Sigmoid colon (tissue), 7 donors: ENCODE data around the gene UCN2. TPM values are rescaled to one million over a fixed set of nuclear protein-coding genes. Genes with fewer than 3 reads are reported as not detected.

Experiments used
- DNase-seq: peaks from one replicate; pipeline ENCODE4 v3.0.0-alpha.2; 2019
- H3K27ac ChIP-seq, 4 donors: fragments of 200-600 bp; sonication (generic); one replicate each; pipeline ENCODE4 v1.5.1; 2016 to 2019; ENCODE audit warnings: mild to moderate bottlenecking in 1 of 4
- H3K27me3 ChIP-seq, 3 donors: fragments of 200-600 bp; sonication (generic); one replicate each; pipeline ENCODE4 v1.5.1; 2019; ENCODE audit warnings: mild to moderate bottlenecking in 1 of 3
- H3K36me3 ChIP-seq, 4 donors: fragments of 200-600 bp; sonication (generic); one replicate each; pipeline ENCODE4 v1.5.1; 2016 to 2019
- H3K4me1 ChIP-seq, 4 donors: fragments of 200-600 bp; sonication (generic); one replicate each; pipeline ENCODE4 v1.5.1; 2017 to 2019
- H3K4me3 ChIP-seq, 4 donors: fragments of 200-600 bp; sonication (generic); one replicate each; pipeline ENCODE4 v1.5.1; 2017 to 2019; ENCODE audit warnings: mild to moderate bottlenecking in 2 of 4, moderate library complexity in 1 of 4
- H3K9me3 ChIP-seq, 4 donors: fragments of 200-600 bp in 3 of 4; sonication (generic) in 3 of 4; one replicate each; pipeline versions ENCODE4 v1.5.1 to v1.6.1; 2013 to 2019
- EP300 ChIP-seq, 4 donors: sonication (generic); formaldehyde crosslinking; IDR thresholded peaks; one replicate each; pipeline ENCODE4 v1.6.1; 2017; ENCODE audit warnings: antibody characterized with exemption in 4 of 4
- POLR2A ChIP-seq, 2 donors: fragments of 450-650 bp; IDR thresholded peaks; one replicate each; pipeline ENCODE4 v1.6.1; 2016; ENCODE audit warnings: antibody characterized with exemption in 2 of 2, mild to moderate bottlenecking in 2 of 2, moderate library complexity in 2 of 2
- POLR2AphosphoS5 ChIP-seq, 4 donors: sonication (generic); formaldehyde crosslinking; IDR thresholded peaks; one replicate each; pipeline ENCODE4 v1.6.1; 2017; ENCODE audit warnings: antibody characterized with exemption in 4 of 4
- WGBS, 2 donors: extraction: QIAGEN DNeasy Blood & Tissue Kit; methylation state at CpG; one replicate each; pipeline ENCODE4 v1.1.7; 2013; 5-methylcytosine and 5-hydroxymethylcytosine counted together
- intact Hi-C: fragments of 100-400 bp; cut with DNase I; formaldehyde crosslinking; loops from one replicate; pipeline ENCODE4 v1.15.1; 2023
- polyA plus RNA-seq, 3 donors: library from polyadenylated mRNA; stranded (reverse); fragments of 200-250 nt; gene quantifications; one replicate each; pipeline ENCODE4 v1.2.3, GENCODE V29; 2013
- total RNA-seq, 4 donors: library from RNA; depleted of rRNA; stranded (reverse); fragments of >200 nt; gene quantifications; one replicate each; pipeline ENCODE4 v1.1.0, GENCODE V29; 2016
- TF ChIP-seq, protein P1 (sequence below), 4 experiments: fragments of 450-650 bp in 3 of 4; fragments of 200-600 bp in 1 of 4; IDR thresholded peaks; one replicate each; pipeline ENCODE4 v1.5.1; 2016 to 2019; ENCODE audit warnings: antibody characterized with exemption in 4 of 4, mild to moderate bottlenecking in 3 of 4, moderate library complexity in 2 of 4
- donor health status: healthy with polysubstance abuse.
- donor health status: Bipolar disorder and iron deficiency.
- donor health status: healthy.

UCN2 gene
- total and polyA plus RNA-seq, 7 donors, result 0.10 TPM; not detected in 6

DNA sequence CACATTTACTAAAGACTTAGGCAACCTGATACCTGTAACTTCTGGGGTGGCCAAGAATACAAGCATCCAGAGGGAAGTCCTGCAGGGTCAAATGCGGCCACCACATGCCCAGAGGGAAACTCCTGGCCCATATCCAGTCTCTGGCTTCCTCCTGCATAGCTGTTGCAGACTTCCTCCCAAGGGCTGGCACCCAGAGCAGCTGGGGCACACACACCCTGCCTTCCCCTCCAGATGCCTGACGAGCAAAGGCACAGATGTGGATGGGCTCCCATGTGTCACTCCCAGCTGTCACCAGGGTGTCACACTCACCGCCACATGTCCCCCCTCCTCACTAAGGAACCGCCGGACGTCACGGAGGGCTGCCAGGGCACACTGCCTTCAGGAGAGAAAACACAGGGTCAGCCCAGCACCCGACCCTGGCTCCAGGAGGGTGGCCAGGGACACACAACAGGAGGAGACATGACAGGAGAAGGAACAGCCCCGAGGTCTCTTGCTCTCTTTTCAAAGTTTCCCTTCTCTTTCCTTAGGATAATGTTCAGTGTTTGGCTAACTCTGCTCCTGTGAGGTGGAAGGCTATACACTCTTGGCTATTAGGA is 20.2 kb downstream of the UCN2 start:
- Histone ChIP-seq H3K4me3 (no peak overlapping the region), H3K27ac (no peak overlapping the region), H3K27me3 (no peaks in the 10 kb centered on the region), H3K9me3 (no peaks in the 10 kb centered on the region), H3K36me3 (peaks cover 0 to 7% (median 0%) of the 10 kb centered on the region in 4 donors), H3K4me1 (no peaks in the 10 kb centered on the region)
- TF ChIP-seq EP300 (IDR thresholded peaks at IDR 0.05), result no peak
- TF ChIP-seq, protein P1, sequence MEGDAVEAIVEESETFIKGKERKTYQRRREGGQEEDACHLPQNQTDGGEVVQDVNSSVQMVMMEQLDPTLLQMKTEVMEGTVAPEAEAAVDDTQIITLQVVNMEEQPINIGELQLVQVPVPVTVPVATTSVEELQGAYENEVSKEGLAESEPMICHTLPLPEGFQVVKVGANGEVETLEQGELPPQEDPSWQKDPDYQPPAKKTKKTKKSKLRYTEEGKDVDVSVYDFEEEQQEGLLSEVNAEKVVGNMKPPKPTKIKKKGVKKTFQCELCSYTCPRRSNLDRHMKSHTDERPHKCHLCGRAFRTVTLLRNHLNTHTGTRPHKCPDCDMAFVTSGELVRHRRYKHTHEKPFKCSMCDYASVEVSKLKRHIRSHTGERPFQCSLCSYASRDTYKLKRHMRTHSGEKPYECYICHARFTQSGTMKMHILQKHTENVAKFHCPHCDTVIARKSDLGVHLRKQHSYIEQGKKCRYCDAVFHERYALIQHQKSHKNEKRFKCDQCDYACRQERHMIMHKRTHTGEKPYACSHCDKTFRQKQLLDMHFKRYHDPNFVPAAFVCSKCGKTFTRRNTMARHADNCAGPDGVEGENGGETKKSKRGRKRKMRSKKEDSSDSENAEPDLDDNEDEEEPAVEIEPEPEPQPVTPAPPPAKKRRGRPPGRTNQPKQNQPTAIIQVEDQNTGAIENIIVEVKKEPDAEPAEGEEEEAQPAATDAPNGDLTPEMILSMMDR (IDR thresholded peaks at IDR 0.05), result no peak
- peak in 2 of 4 donors; percentile 43 to 45 for TF ChIP-seq POLR2AphosphoS5 (IDR thresholded peaks at IDR 0.05)
- TF ChIP-seq POLR2A (IDR thresholded peaks at IDR 0.05), result no peak
- intact Hi-C loops, result no loop called here
- WGBS, 2 donors, result 61 to 80% methylated on average over 9 of the region's 9 CpGs
- DNase-seq, result peak; percentile 77

DNA sequence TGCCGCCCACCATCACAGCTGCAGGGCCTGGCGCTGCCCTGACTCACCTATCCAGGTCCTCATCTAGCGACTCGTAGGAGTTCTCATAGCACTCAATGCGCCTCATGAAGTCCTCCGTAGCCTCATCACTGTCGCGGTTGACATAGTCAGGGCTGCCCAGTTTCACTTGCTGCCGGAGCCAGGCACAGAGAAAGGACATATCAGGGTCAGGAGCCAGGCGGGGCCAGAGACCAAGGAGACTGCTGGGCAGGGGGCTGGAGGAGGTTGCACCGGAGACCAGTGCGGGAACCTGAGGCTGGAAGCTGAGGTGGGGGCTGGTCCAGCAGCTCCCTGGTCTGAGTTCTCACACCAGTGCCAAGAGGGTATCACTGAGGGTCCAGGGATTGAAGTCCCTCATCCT is 25.1 kb downstream of the UCN2 start:
- no peak overlapping the region for H3K27ac ChIP-seq
- intact Hi-C loops, result no loop called here
- no peaks in the 10 kb centered on the region for H3K9me3 ChIP-seq
- H3K36me3 ChIP-seq, result peaks cover 0 to 40% (median 2%) of the 10 kb centered on the region in 4 donors
- WGBS, 2 donors, result 94 to 95% methylated on average over 12 of the region's 12 CpGs
- no peak for DNase-seq
- no peaks in the 10 kb centered on the region for H3K27me3 ChIP-seq
- no peak overlapping the region for H3K4me3 ChIP-seq
- TF ChIP-seq EP300 (IDR thresholded peaks at IDR 0.05) (no peak), POLR2A (IDR thresholded peaks at IDR 0.05) (no peak), POLR2AphosphoS5 (IDR thresholded peaks at IDR 0.05) (no peak)
- TF ChIP-seq, protein P1 (IDR thresholded peaks at IDR 0.05), result no peak
- no peaks in the 10 kb centered on the region for H3K4me1 ChIP-seq

DNA sequence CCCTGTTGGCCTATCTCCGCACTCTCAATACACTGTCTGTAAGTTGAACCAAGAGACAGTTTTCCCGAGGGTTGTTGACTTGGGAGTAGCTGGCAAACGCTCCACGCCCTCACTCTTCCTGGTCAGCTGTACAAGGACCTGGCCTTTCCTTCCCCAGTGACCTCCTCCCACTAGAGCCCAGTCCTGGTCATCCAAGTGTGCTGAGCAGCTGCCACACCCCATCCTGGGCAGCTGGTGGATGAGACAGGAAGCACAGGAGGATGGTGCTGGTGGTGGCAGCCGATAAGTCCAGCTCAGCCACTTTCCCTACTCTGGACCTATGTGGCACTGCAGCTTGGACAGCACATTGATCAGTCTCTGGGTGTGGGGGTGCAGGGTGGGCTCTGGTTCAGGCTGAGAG is 26.8 kb downstream of the UCN2 start:
- Histone ChIP-seq H3K36me3 (peaks cover 0 to 40% (median 2%) of the 10 kb centered on the region in 4 donors), H3K9me3 (no peaks in the 10 kb centered on the region), H3K27me3 (no peaks in the 10 kb centered on the region), H3K4me1 (no peaks in the 10 kb centered on the region), H3K27ac (no peak overlapping the region), H3K4me3 (no peak overlapping the region)
- intact Hi-C loops, result no loop called here
- DNase-seq, result no peak
- WGBS, 2 donors, result 62 to 82% methylated on average over 5 of the region's 5 CpGs
- TF ChIP-seq POLR2A (IDR thresholded peaks at IDR 0.05) (no peak), EP300 (IDR thresholded peaks at IDR 0.05) (no peak), POLR2AphosphoS5 (IDR thresholded peaks at IDR 0.05) (no peak)
- TF ChIP-seq, protein P1 (IDR thresholded peaks at IDR 0.05), result no peak

DNA sequence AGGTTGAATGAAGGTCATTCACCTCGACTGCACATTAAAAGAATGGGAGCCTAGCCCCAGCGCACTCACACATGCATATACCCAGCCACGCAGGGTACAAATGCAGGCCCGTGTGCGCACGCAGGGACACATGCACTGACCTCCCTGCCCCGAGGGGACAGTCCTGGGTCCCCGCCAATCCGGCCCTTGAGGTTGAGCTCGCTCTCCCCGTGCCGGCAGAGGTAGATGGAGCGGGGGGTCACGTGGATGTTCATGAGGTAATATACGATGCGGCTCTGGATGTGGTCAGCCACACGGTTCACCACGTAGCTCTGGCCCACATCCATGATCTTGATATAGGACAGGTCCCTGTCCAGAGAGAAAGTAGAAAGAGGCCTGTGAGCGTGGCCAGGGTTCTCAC is 27.5 kb downstream of the UCN2 start:
- Histone ChIP-seq H3K27ac (no peak overlapping the region), H3K4me3 (no peak overlapping the region), H3K27me3 (no peaks in the 10 kb centered on the region), H3K9me3 (no peaks in the 10 kb centered on the region), H3K36me3 (peaks cover 0 to 40% (median 2%) of the 10 kb centered on the region in 4 donors), H3K4me1 (no peaks in the 10 kb centered on the region)
- TF ChIP-seq POLR2A (IDR thresholded peaks at IDR 0.05) (no peak), POLR2AphosphoS5 (IDR thresholded peaks at IDR 0.05) (no peak), EP300 (IDR thresholded peaks at IDR 0.05) (no peak)
- TF ChIP-seq, protein P1 (IDR thresholded peaks at IDR 0.05), result no peak
- intact Hi-C loops, result no loop called here
- no peak for DNase-seq
- 93 to 94% methylated on average over 19 of the region's 19 CpGs for WGBS, 2 donors

DNA sequence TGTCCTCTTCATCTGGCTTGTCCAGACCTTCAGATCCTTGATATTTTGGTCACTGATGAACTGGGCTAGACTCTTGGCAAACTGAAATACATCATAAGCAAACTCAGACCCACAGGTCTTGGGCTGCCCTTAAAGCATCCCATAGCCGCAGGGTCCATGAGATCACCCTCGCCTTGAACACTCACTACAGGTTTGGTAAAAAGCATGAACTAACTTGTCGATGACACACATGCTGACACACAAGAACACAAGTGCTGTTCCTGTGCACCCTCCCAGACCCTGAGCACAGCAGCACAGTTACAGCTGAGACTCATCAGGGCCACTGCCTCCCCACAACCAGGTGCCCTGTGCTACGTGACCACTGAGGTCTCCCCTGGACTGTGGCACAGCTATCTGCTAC is 28.0 kb downstream of the UCN2 start:
- H3K27ac ChIP-seq, result no peak overlapping the region
- H3K27me3 ChIP-seq, result no peaks in the 10 kb centered on the region
- intact Hi-C loops, result no loop called here
- H3K4me1 ChIP-seq, result no peaks in the 10 kb centered on the region
- no peak for DNase-seq
- H3K4me3 ChIP-seq, result no peak overlapping the region
- H3K9me3 ChIP-seq, result no peaks in the 10 kb centered on the region
- WGBS, 2 donors, result 96 to 97% methylated on average over 4 of the region's 4 CpGs
- peaks cover 0 to 40% (median 2%) of the 10 kb centered on the region in 4 donors for H3K36me3 ChIP-seq
- TF ChIP-seq POLR2A (IDR thresholded peaks at IDR 0.05) (no peak), EP300 (IDR thresholded peaks at IDR 0.05) (no peak)
